ENCODE data around the gene KIF5B. TPM values are rescaled to one million over a fixed set of nuclear protein-coding genes. Genes with fewer than 3 reads are reported as not detected.
A peak's percentile ranks its signal among the peaks of the same experiment; 100 is the strongest.

The KIF5B gene
- total RNA-seq, 1 experiment from 2014 or later, result 84.4 TPM

DNA sequence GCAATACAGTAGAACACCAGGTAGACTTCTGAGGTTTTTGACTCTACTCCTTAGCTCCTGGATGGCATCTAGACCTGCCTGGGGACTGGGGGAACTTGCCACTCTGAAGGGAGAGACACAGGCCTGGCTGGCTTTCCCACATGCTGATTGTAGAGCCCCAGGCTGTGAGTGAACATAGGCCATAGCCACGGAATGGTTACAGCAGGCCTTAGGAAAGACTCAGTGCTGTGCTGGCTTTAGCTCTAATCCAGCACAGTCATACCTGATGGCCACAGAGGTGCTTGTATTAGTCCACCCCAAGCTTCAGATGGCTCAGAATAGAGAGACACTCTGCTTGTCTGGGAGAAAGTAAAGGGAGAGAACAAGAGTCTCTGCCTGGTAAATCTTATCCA, 92.6 kb downstream of the KIF5B start:
- DNase-seq (no peak), ATAC-seq (no peak)
- H4K20me1 ChIP-seq (ENCODE audit: low read length), result no peaks in the 10 kb centered on the region
- POLR2A ChIA-PET (ENCODE audit: unreplicated experiment), result no interaction called here
- no peaks in the 10 kb centered on the region for H3K27me3 ChIP-seq (ENCODE audit: low read length)
- no peak overlapping the region for H3K27ac ChIP-seq (ENCODE audit: low read length)
- no peaks in the 10 kb centered on the region for H3F3A ChIP-seq (ENCODE audit: low read length, unreplicated experiment)
- H3K36me3 ChIP-seq (ENCODE audit: low read depth, low read length), result no peaks in the 10 kb centered on the region
- intact Hi-C loops (cut with micrococcal nuclease), result no loop called here
- H3K9me3 ChIP-seq (ENCODE audit: low read length), result no peaks in the 10 kb centered on the region
- no peak overlapping the region for H3K9ac ChIP-seq (ENCODE audit: low read length)
- peaks cover 20% of the 10 kb centered on the region for H3K4me1 ChIP-seq (ENCODE audit: insufficient read depth, low read length)
- no peaks in the 10 kb centered on the region for H3K79me2 ChIP-seq (ENCODE audit: low read length)
- H3K4me3 ChIP-seq (ENCODE audit: low read length), result no peak overlapping the region
- no peak for TF ChIP-seq EZH2 (IDR thresholded peaks at IDR 0.05; ENCODE audit: low read length, unreplicated experiment)
- CTCF ChIA-PET, result no interaction called here
- no TSS peak for BruUV-seq (replicated peaks)
- no peak overlapping the region for H3K4me2 ChIP-seq (ENCODE audit: low read length)
- H3K9me2 ChIP-seq (replicated peaks; ENCODE audit: low read length), result no peaks in the 10 kb centered on the region
- H2AFZ ChIP-seq (ENCODE audit: low read length), result no peak overlapping the region

DNA sequence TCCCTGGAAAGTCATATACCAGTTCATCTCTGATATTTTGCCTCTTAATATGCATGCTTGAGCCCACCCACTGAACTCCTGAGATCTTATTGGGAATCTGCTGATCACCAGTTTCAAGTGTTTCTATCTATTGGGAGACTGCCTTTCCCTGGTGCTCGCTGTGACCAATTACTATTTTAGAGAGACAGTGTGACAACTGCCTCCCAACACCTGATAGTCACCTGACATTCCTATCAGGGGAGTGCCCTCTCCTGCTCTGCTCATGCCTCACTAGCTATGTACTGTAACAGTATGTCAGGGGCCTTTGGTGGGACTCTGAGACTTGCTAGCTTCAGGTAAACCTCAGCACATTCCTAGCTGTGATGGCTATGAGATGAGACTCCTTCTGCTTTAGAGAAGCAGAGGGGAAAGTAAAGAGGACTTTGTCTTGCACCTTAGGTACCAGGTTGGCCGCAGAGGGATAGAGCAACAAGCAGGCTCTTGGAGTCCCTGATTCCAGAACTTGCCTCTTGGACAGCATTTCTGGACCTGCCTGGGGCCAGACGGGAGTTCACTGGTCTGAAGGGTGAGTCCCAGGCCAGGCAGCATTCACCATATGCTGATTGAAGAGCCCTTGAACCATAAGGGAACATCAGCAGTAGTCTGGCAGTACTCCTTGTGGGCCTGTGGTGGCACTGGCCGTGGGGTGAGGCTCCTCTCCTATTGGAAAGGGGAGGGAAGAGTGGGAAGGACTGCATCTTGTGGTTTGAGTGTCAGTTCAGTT, 93.2 kb downstream of the KIF5B start:
- H3F3A ChIP-seq (ENCODE audit: low read length, unreplicated experiment), result no peaks in the 10 kb centered on the region
- CTCF ChIA-PET, result no interaction called here
- no peaks in the 10 kb centered on the region for H3K9me2 ChIP-seq (replicated peaks; ENCODE audit: low read length)
- no peaks in the 10 kb centered on the region for H3K79me2 ChIP-seq (ENCODE audit: low read length)
- no peaks in the 10 kb centered on the region for H3K9me3 ChIP-seq (ENCODE audit: low read length)
- no peak overlapping the region for H3K27ac ChIP-seq (ENCODE audit: low read length)
- POLR2A ChIA-PET (ENCODE audit: unreplicated experiment), result no interaction called here
- TF ChIP-seq EZH2 (IDR thresholded peaks at IDR 0.05; ENCODE audit: low read length, unreplicated experiment) (no peak), EZH2phosphoT487 (IDR thresholded peaks at IDR 0.05; ENCODE audit: borderline replicate concordance, low read length) (no peak), CTCF (conservative IDR thresholded peaks at IDR 0.05; ENCODE audit: low read depth, low read length) (no peak)
- H2AFZ ChIP-seq (ENCODE audit: low read length), result no peak overlapping the region
- peaks cover 20% of the 10 kb centered on the region for H3K4me1 ChIP-seq (ENCODE audit: insufficient read depth, low read length)
- BruUV-seq (replicated peaks), result no TSS peak
- no peaks in the 10 kb centered on the region for H3K36me3 ChIP-seq (ENCODE audit: low read depth, low read length)
- no peak overlapping the region for H3K4me2 ChIP-seq (ENCODE audit: low read length)
- no peak overlapping the region for H3K9ac ChIP-seq (ENCODE audit: low read length)
- H3K27me3 ChIP-seq (ENCODE audit: low read length), result no peaks in the 10 kb centered on the region
- H4K20me1 ChIP-seq (ENCODE audit: low read length), result no peaks in the 10 kb centered on the region
- no peak for ATAC-seq
- H3K4me3 ChIP-seq (ENCODE audit: low read length), result no peak overlapping the region
- DNase-seq, result no peak
- intact Hi-C loops (cut with micrococcal nuclease), result no loop called here

DNA sequence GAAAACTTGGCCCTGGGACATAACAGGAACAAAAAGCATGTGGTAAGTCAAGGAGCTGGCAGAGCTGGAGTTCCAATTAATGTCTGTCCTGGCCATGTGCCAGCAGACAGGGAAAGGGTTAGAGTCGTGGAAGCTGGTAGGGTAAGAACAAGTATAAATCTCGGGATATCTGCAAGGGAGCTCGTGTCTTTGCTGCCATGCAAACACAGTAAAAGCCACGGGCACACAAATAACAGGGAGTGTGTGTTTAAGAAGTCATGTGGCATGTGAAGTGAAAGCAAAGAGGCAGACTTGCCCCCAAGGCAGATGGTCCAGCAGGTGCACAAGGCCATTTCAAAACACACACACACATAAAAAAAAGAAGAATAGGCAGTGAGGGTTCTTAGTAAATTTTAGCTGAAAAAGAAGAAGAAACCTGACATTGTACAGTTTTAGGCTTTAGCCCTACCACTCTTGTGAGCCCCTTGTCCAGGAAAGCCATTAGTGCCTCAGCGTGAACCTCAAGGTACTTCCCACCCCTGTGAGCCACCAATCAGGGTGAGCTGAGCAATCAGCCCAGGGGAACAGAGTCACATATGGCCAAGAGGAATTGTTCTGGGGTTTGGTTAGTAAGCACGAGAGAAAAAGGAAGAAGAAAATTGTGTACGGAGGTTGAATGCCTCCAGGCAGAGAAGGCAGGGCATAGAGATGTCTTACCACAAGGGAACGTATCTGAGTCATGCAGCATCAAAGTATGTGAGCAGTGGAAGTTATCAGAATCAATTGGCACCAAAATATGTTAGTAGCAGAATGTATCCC, 94.7 kb downstream of the KIF5B start:
- peak overlapping the region; percentile 71 for H2AFZ ChIP-seq (ENCODE audit: low read length)
- TF ChIP-seq EZH2 (IDR thresholded peaks at IDR 0.05; ENCODE audit: low read length, unreplicated experiment) (no peak), EZH2phosphoT487 (IDR thresholded peaks at IDR 0.05; ENCODE audit: borderline replicate concordance, low read length) (no peak), CTCF (conservative IDR thresholded peaks at IDR 0.05; ENCODE audit: low read depth, low read length) (no peak)
- no peaks in the 10 kb centered on the region for H3K36me3 ChIP-seq (ENCODE audit: low read depth, low read length)
- H3K4me2 ChIP-seq (ENCODE audit: low read length), result peak overlapping the region; percentile 80
- DNase-seq (peak; percentile 89), ATAC-seq (peak; percentile 91)
- H3F3A ChIP-seq (ENCODE audit: low read length, unreplicated experiment), result no peaks in the 10 kb centered on the region
- H3K4me1 ChIP-seq (ENCODE audit: insufficient read depth, low read length), result peaks cover 20% of the 10 kb centered on the region
- no peaks in the 10 kb centered on the region for H3K9me3 ChIP-seq (ENCODE audit: low read length)
- H3K9ac ChIP-seq (ENCODE audit: low read length), result 0 out of 2 replicates have a peak overlapping the region, but pooled peaks have one; percentile 34
- no peaks in the 10 kb centered on the region for H3K27me3 ChIP-seq (ENCODE audit: low read length)
- BruUV-seq (replicated peaks), result no TSS peak
- ChIA-PET CTCF (no interaction called here), POLR2A (ENCODE audit: unreplicated experiment) (no interaction called here)
- H3K4me3 ChIP-seq (ENCODE audit: low read length), result peak overlapping the region; percentile 50
- H3K9me2 ChIP-seq (replicated peaks; ENCODE audit: low read length), result no peaks in the 10 kb centered on the region
- intact Hi-C loops (cut with micrococcal nuclease), result no loop called here
- peak overlapping the region; percentile 78 for H3K27ac ChIP-seq (ENCODE audit: low read length)
- H3K79me2 ChIP-seq (ENCODE audit: low read length), result no peaks in the 10 kb centered on the region
- H4K20me1 ChIP-seq (ENCODE audit: low read length), result no peaks in the 10 kb centered on the region

All from PC-3 (cell line).